ENCODE data around the gene RAD18.

Gene RAD18

GRCh38 chr3:8891303-8891702 lies 72.0 kb downstream of the RAD18 start:
- DNase-seq, result no peak

- no peak for DNase-seq
Observed at GRCh38 chr3:8888301-8888915, 74.9 kb downstream of the RAD18 start.

GRCh38 chr3:8887435-8888300 lies 75.6 kb downstream of the RAD18 start:
- DNase-seq, result no peak

- no peak for DNase-seq
Observed at GRCh38 chr3:8886546-8886945, 76.7 kb downstream of the RAD18 start.

GRCh38 chr3:8885536-8886316 lies 77.5 kb downstream of the RAD18 start:
- no peak for DNase-seq

GRCh38 chr3:8884630-8885290 lies 78.5 kb downstream of the RAD18 start:
- no peak for DNase-seq

- DNase-seq, result no peak
Observed at GRCh38 chr3:8882642-8883041, 80.6 kb downstream of the RAD18 start.

- no peak for DNase-seq
Observed at GRCh38 chr3:8882171-8882593, 81.1 kb downstream of the RAD18 start.

- no peak for DNase-seq
Observed at GRCh38 chr3:8879347-8879944, 83.8 kb downstream of the RAD18 start.

GRCh38 chr3:8875836-8876235 lies 87.4 kb downstream of the RAD18 start:
- DNase-seq, result no peak

GRCh38 chr3:8873740-8874139 lies 89.5 kb downstream of the RAD18 start:
- no peak for DNase-seq

- no peak for DNase-seq
Observed at GRCh38 chr3:8872261-8872660, 91.0 kb downstream of the RAD18 start.

GRCh38 chr3:8871306-8871705 lies 92.0 kb downstream of the RAD18 start:
- no peak for DNase-seq

GRCh38 chr3:8870134-8870533 lies 93.1 kb downstream of the RAD18 start:
- no peak for DNase-seq

GRCh38 chr3:8869613-8870012 lies 93.7 kb downstream of the RAD18 start:
- no peak for DNase-seq

GRCh38 chr3:8868996-8869395 lies 94.3 kb downstream of the RAD18 start:
- no peak for DNase-seq

- no peak for DNase-seq
Observed at GRCh38 chr3:8867646-8868045, 95.6 kb downstream of the RAD18 start.

GRCh38 chr3:8865697-8866096 lies 97.6 kb downstream of the RAD18 start:
- no peak for DNase-seq

GRCh38 chr3:8864402-8865350 lies 98.6 kb downstream of the RAD18 start:
- DNase-seq, result no peak

GRCh38 chr3:8863891-8864290 lies 99.4 kb downstream of the RAD18 start:
- no peak for DNase-seq

- no peak for DNase-seq
Observed at GRCh38 chr3:8857720-8858367, 105.4 kb downstream of the RAD18 start.

Measured in NK-92 treated with Interleukin-12 subunit alpha and Interleukin-12 subunit beta, amount 100 ng/mL, for 24 hours (cell line).